ENCODE measurements around the gene VPS25.

The VPS25 gene

DNA sequence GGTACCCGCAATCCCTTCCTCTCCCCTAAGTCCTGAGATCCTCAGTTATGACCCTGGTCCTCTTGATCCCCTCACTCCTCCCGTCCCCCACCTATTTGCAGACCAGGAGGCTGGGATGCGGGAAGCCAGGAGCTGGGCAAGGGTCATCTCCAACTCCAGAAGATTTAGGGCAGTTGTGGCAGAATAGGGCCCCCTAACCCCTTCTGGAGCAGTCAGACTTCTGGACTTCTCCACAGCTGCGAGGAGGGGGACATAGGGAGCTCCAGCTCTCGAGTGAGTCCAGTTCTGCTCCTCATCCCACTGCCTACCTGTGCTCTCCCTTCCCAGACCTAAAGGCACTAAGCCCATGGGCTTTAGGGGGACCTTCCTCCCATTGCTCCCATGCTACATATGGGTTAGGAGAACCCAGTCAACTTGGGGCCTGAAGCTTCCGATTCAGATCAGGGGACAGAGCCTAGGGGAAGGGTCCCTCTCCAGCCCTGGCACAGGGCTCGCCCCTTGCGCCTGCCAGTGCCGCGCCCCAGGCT, 8.5 kb downstream of the VPS25 start:
- TF ChIP-seq ZFX (IDR thresholded peaks at IDR 0.05) = no peak
- TF ChIP-seq, protein P1, sequence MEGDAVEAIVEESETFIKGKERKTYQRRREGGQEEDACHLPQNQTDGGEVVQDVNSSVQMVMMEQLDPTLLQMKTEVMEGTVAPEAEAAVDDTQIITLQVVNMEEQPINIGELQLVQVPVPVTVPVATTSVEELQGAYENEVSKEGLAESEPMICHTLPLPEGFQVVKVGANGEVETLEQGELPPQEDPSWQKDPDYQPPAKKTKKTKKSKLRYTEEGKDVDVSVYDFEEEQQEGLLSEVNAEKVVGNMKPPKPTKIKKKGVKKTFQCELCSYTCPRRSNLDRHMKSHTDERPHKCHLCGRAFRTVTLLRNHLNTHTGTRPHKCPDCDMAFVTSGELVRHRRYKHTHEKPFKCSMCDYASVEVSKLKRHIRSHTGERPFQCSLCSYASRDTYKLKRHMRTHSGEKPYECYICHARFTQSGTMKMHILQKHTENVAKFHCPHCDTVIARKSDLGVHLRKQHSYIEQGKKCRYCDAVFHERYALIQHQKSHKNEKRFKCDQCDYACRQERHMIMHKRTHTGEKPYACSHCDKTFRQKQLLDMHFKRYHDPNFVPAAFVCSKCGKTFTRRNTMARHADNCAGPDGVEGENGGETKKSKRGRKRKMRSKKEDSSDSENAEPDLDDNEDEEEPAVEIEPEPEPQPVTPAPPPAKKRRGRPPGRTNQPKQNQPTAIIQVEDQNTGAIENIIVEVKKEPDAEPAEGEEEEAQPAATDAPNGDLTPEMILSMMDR (conservative IDR thresholded peaks at IDR 0.05) = no peak
- H3K27ac ChIP-seq = no peak overlapping the region

DNA sequence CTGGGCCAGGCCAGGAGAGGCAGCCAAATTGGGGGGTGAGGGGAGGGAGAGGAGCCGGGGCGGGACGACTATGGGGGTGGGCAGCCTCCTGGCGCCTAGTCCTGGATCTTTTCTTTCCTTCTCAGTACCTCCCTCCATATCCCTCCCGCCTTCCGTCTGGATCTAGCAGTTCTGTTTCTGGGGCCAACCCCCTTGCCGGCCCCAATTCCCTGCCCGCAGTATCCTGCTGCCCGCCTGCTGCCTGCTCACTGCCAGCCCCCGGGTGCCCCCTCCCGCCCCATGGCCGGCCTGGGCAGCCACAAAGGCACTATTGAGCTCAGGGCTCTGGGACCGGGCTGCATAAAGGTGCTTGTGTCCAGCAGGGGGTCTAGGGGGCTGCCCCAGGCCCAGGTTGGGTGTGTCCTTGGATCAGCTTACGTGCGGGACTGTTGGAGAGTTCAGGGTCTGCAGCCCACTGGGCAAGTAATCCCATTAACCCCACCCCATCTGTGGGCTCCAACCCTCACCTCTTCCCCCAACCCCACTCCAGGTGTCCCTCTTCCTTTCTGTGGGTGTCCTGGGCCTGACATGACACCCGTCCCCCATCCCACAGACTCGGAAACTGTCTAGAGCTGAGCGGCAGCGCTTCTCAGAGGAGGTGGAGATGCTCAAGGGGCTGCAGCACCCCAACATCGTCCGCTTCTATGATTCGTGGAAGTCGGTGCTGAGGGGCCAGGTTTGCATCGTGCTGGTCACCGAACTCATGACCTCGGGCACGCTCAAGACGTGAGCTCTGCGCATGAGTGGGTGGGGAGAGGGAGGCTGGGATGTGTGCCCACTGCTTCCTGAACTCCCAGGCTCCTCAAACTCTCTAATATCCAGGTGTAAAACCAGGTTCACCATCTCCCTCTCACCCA, 9.2 kb downstream of the VPS25 start:
- no peak overlapping the region for H3K27ac ChIP-seq
- no peak for TF ChIP-seq ZFX (IDR thresholded peaks at IDR 0.05)
- TF ChIP-seq, protein P1 (conservative IDR thresholded peaks at IDR 0.05) = no peak

DNA sequence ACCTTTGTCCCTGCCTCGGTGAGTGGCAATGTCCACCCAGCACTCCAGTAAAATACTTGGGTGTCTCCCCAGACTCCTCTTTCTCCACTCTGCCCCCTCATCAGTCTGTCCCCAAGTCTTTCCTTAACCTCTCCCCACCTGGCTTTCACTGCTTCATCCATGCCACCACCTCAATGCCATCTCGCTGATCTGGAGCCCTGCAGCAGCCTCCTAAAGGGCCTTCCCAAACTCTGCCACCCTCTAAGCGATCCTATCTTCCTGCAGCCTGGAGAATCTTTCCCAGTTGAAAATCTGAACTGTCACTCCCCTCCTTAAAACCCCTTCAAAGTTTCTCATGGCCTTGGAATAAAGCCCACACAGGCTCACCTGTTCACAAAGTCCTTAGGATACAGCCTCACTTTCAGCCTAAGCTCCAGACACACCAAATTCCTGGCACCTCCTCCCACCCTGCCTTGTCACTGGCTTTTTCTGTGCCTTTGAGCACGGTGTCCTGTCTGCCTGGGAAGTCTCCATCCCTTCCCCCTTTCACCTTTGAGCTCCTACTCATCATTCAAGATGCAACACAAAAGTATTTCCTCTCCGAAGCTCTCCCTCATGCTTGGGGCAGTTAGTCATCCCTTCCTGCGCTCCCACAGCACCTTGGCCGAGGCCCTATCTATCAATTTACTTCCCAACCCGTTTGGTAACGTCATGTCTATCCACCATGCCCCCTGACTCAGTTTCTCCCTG, 10.0 kb downstream of the VPS25 start:
- TF ChIP-seq ZFX (IDR thresholded peaks at IDR 0.05) = no peak
- TF ChIP-seq, protein P1 (conservative IDR thresholded peaks at IDR 0.05) = no peak
- no peak overlapping the region for H3K27ac ChIP-seq

DNA sequence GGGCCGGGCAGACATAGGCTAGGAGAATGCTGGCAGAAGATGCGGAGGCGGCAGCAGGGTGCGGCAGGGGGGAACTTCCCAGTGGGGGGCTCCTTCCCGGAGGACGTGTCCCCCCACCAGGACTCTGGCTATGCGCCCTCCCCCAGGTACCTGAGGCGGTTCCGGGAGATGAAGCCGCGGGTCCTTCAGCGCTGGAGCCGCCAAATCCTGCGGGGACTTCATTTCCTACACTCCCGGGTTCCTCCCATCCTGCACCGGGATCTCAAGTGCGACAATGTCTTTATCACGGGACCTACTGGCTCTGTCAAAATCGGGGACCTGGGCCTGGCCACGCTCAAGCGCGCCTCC, 10.5 kb downstream of the VPS25 start:
- H3K27ac ChIP-seq = no peak overlapping the region
- TF ChIP-seq ZFX (IDR thresholded peaks at IDR 0.05) = no peak
- TF ChIP-seq, protein P1 (conservative IDR thresholded peaks at IDR 0.05) = no peak

DNA sequence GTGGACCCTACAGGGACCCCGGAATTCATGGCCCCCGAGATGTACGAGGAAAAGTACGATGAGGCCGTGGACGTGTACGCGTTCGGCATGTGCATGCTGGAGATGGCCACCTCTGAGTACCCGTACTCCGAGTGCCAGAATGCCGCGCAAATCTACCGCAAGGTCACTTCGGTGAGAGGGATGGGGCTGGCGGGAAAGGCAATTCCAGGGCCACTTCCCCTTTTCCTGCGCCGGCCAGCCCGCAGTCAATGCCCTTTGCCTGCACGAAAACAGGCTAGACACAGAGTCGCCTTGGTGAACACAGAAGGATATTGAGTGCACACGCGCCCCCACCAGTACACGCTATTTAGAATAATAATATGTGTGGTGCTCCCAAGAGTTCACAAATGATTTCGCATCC, 11.2 kb downstream of the VPS25 start:
- TF ChIP-seq ZFX (IDR thresholded peaks at IDR 0.05) = no peak
- TF ChIP-seq, protein P1 (conservative IDR thresholded peaks at IDR 0.05) = no peak
- H3K27ac ChIP-seq = no peak overlapping the region

DNA sequence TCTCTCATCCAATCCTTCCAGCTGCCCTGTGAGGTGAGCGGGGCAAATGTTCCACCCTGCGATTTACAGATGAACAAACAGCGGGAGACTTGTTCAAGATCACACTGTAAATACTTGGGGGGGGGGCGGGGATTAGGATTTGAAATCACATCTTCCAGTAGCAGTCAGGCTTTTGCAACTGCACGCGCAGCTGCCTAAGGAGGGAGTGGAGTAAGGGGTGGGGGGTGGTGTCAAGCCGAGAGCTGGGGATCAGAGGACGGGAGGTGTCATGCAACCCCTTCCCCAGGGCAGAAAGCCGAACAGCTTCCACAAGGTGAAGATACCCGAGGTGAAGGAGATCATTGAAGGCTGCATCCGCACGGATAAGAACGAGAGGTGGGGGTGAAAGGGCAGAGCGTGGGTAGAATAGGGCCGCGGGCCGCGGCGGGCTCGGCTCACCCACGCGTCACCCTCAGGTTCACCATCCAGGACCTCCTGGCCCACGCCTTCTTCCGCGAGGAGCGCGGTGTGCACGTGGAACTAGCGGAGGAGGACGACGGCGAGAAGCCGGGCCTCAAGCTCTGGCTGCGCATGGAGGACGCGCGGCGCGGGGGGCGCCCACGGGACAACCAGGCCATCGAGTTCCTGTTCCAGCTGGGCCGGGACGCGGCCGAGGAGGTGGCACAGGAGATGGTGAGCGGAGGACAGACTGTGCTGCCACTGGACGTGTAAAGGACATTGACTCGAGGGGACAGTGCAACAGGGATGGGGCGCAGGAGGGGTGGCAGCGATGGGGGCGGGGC, 11.8 kb downstream of the VPS25 start:
- H3K27ac ChIP-seq = no peak overlapping the region
- TF ChIP-seq, protein P1 (conservative IDR thresholded peaks at IDR 0.05) = no peak
- no peak for TF ChIP-seq ZFX (IDR thresholded peaks at IDR 0.05)
